GM21423 (cell line): Measurements from ENCODE around the gene DACH1.

Experiments used
- ATAC-seq: cut with Tn5 transposase; IDR thresholded peaks from one replicate; pipeline ENCODE4 v1.9.1; 2021; ENCODE audit warnings: mild to moderate bottlenecking, moderate library complexity; ENCODE audit not compliant: unreplicated experiment

The DACH1 gene

GRCh38 chr13:71714802-71715375 is 152.1 kb downstream of the DACH1 start:
- ATAC-seq, result no peak

- ATAC-seq, result no peak
Measured at GRCh38 chr13:71712988-71713653, 153.9 kb downstream of the DACH1 start.

GRCh38 chr13:71704656-71705055 is 162.3 kb downstream of the DACH1 start:
- no peak for ATAC-seq

- no peak for ATAC-seq
Measured at GRCh38 chr13:71703138-71703537, 163.9 kb downstream of the DACH1 start.

- ATAC-seq, result no peak
Measured at GRCh38 chr13:71702253-71702652, 164.8 kb downstream of the DACH1 start.

GRCh38 chr13:71701741-71702140 is 165.3 kb downstream of the DACH1 start:
- no peak for ATAC-seq

GRCh38 chr13:71699342-71699741 is 167.7 kb downstream of the DACH1 start:
- no peak for ATAC-seq

- ATAC-seq, result no peak
Measured at GRCh38 chr13:71695662-71696061, 171.3 kb downstream of the DACH1 start.

GRCh38 chr13:71685072-71685471 is 181.9 kb downstream of the DACH1 start:
- no peak for ATAC-seq

GRCh38 chr13:71681901-71682613 is 184.9 kb downstream of the DACH1 start:
- no peak for ATAC-seq

- ATAC-seq, result no peak
Measured at GRCh38 chr13:71677124-71677523, 189.9 kb downstream of the DACH1 start.

- ATAC-seq, result no peak
Measured at GRCh38 chr13:71672512-71672911, 194.5 kb downstream of the DACH1 start.

GRCh38 chr13:71663431-71663830 is 203.6 kb downstream of the DACH1 start:
- ATAC-seq, result no peak

GRCh38 chr13:71661921-71662320 is 205.1 kb downstream of the DACH1 start:
- ATAC-seq, result no peak

GRCh38 chr13:71659404-71659803 is 207.6 kb downstream of the DACH1 start:
- no peak for ATAC-seq

GRCh38 chr13:71645467-71645866 is 221.5 kb downstream of the DACH1 start:
- ATAC-seq, result no peak

GRCh38 chr13:71644579-71644978 is 222.4 kb downstream of the DACH1 start:
- no peak for ATAC-seq

GRCh38 chr13:71643448-71643860 is 223.6 kb downstream of the DACH1 start:
- no peak for ATAC-seq

GRCh38 chr13:71638751-71639150 is 228.3 kb downstream of the DACH1 start:
- no peak for ATAC-seq

- ATAC-seq, result no peak
Measured at GRCh38 chr13:71634602-71635443, 232.2 kb downstream of the DACH1 start.

GRCh38 chr13:71634182-71634581 is 232.8 kb downstream of the DACH1 start:
- ATAC-seq, result no peak
